ENCODE results near the gene MOSPD3.

- TF ChIP-seq POLR2AphosphoS5 (IDR thresholded peaks at IDR 0.05) (no peak), POLR2A (IDR thresholded peaks at IDR 0.05) (no peak)
Measured at GRCh38 chr7:100575746-100576383, 36.5 kb upstream of the MOSPD3 start.

Data from gastroesophageal sphincter (tissue), 2 donors.